ENCODE results near the gene MAGI2. TPM values are rescaled to one million over a fixed set of nuclear protein-coding genes. Genes with fewer than 3 reads are reported as not detected.

The MAGI2 gene
- total and polyA plus RNA-seq, 2 experiments from 2014 or later, result 10.4 to 26.4 TPM

DNA sequence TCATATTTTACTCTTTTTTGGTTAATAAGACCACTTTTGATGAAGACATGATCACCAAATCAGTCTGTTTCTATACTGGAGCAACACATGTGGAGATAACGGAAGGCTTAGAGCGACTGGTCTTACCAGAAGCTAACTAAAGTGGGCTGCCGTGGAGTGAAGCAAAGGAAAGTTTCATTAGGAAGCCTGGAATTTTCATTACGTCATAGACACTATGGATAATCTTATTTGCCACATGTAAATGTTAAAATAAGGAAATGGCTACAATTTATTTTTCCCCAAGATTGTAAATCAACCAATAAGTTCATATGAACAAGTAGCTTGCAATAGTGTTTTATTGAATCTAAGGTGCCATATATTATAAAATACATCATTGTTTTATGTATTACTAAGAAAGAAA, 1469.5 kb downstream of the MAGI2 start:
- no peaks in the 10 kb centered on the region for H4K20me1 ChIP-seq (replicated peaks; ENCODE audit: insufficient read depth)
- no peaks in the 10 kb centered on the region for H3K79me2 ChIP-seq (replicated peaks; ENCODE audit: insufficient read depth)
- H3K9me2 ChIP-seq (ENCODE audit: insufficient read depth), result no peaks in the 10 kb centered on the region
- H3K27me3 ChIP-seq (ENCODE audit: insufficient read depth), result no peaks in the 10 kb centered on the region
- H3K4me1 ChIP-seq (ENCODE audit: insufficient read depth), result no peaks in the 10 kb centered on the region; the same call in 1 of the 2 replicates
- no peaks in the 10 kb centered on the region for H3K9me3 Mint-ChIP-seq
- no peak overlapping the region for H3K4me3 ChIP-seq
- H2AFZ ChIP-seq, result no peak overlapping the region
- no peaks in the 10 kb centered on the region for H3K36me3 Mint-ChIP-seq (ENCODE audit: low read depth)
- H3K4me3 Mint-ChIP-seq, result no peak overlapping the region
- no peak overlapping the region for H3K4me2 ChIP-seq
- H3K27me3 Mint-ChIP-seq (ENCODE audit: insufficient read depth, low read depth, poor library complexity), result peaks cover 4% of the 10 kb centered on the region
- peaks cover 6% of the 10 kb centered on the region for H3K4me1 Mint-ChIP-seq
- TF ChIP-seq EZH2phosphoT487 (IDR thresholded peaks at IDR 0.05; ENCODE audit: unreplicated experiment) (no peak), ZNF462 (CRISPR knock-in tag; IDR thresholded peaks at IDR 0.05) (no peak), JUNB (IDR thresholded peaks at IDR 0.05; ENCODE audit: unreplicated experiment) (no peak), ZNF114 (CRISPR knock-in tag; IDR thresholded peaks at IDR 0.05) (no peak), NANOG (IDR thresholded peaks at IDR 0.05; ENCODE audit: borderline replicate concordance) (no peak), STAT1 (IDR thresholded peaks at IDR 0.05; ENCODE audit: unreplicated experiment) (no peak), ZNF331 (CRISPR knock-in tag; IDR thresholded peaks at IDR 0.05; ENCODE audit: low read depth) (no peak), EZH2 (IDR thresholded peaks at IDR 0.05; ENCODE audit: low read depth, unreplicated experiment) (no peak), POLR2AphosphoS5 (IDR thresholded peaks at IDR 0.05; ENCODE audit: low read depth) (no peak), CREB1 (CRISPR knock-in tag; IDR thresholded peaks at IDR 0.05; ENCODE audit: low read depth) (no peak)
- TF ChIP-seq, protein P1, sequence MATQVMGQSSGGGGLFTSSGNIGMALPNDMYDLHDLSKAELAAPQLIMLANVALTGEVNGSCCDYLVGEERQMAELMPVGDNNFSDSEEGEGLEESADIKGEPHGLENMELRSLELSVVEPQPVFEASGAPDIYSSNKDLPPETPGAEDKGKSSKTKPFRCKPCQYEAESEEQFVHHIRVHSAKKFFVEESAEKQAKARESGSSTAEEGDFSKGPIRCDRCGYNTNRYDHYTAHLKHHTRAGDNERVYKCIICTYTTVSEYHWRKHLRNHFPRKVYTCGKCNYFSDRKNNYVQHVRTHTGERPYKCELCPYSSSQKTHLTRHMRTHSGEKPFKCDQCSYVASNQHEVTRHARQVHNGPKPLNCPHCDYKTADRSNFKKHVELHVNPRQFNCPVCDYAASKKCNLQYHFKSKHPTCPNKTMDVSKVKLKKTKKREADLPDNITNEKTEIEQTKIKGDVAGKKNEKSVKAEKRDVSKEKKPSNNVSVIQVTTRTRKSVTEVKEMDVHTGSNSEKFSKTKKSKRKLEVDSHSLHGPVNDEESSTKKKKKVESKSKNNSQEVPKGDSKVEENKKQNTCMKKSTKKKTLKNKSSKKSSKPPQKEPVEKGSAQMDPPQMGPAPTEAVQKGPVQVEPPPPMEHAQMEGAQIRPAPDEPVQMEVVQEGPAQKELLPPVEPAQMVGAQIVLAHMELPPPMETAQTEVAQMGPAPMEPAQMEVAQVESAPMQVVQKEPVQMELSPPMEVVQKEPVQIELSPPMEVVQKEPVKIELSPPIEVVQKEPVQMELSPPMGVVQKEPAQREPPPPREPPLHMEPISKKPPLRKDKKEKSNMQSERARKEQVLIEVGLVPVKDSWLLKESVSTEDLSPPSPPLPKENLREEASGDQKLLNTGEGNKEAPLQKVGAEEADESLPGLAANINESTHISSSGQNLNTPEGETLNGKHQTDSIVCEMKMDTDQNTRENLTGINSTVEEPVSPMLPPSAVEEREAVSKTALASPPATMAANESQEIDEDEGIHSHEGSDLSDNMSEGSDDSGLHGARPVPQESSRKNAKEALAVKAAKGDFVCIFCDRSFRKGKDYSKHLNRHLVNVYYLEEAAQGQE (IDR thresholded peaks at IDR 0.05; ENCODE audit: unreplicated experiment), result no peak
- TF ChIP-seq, protein P2, sequence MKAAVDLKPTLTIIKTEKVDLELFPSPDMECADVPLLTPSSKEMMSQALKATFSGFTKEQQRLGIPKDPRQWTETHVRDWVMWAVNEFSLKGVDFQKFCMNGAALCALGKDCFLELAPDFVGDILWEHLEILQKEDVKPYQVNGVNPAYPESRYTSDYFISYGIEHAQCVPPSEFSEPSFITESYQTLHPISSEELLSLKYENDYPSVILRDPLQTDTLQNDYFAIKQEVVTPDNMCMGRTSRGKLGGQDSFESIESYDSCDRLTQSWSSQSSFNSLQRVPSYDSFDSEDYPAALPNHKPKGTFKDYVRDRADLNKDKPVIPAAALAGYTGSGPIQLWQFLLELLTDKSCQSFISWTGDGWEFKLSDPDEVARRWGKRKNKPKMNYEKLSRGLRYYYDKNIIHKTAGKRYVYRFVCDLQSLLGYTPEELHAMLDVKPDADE (IDR thresholded peaks at IDR 0.05), result no peak
- TF ChIP-seq, protein P3, sequence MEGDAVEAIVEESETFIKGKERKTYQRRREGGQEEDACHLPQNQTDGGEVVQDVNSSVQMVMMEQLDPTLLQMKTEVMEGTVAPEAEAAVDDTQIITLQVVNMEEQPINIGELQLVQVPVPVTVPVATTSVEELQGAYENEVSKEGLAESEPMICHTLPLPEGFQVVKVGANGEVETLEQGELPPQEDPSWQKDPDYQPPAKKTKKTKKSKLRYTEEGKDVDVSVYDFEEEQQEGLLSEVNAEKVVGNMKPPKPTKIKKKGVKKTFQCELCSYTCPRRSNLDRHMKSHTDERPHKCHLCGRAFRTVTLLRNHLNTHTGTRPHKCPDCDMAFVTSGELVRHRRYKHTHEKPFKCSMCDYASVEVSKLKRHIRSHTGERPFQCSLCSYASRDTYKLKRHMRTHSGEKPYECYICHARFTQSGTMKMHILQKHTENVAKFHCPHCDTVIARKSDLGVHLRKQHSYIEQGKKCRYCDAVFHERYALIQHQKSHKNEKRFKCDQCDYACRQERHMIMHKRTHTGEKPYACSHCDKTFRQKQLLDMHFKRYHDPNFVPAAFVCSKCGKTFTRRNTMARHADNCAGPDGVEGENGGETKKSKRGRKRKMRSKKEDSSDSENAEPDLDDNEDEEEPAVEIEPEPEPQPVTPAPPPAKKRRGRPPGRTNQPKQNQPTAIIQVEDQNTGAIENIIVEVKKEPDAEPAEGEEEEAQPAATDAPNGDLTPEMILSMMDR (conservative IDR thresholded peaks at IDR 0.05; ENCODE audit: low read depth in 2 of 2), result no peak
- H3K27ac ChIP-seq (ENCODE audit: low read depth), result no peak overlapping the region
- H3K36me3 ChIP-seq (ENCODE audit: insufficient read depth), result no peaks in the 10 kb centered on the region
- DNase-seq (ENCODE audit: low spot score) (no peak), ATAC-seq (no peak)
- no peaks in the 10 kb centered on the region for H3F3A ChIP-seq (replicated peaks; ENCODE audit: low read depth)
- H3K27ac Mint-ChIP-seq, result no peak overlapping the region
